Right lung (tissue), 5 donors: ENCODE data around the gene ARHGAP4. TPM values are rescaled to one million over a fixed set of nuclear protein-coding genes. Genes with fewer than 3 reads are reported as not detected.

Source experiments
- DNase-seq, 2 donors: peaks; one replicate each; pipeline ENCODE4 v3.0.0-alpha.2; 2013
- polyA plus RNA-seq, 5 donors: library from polyadenylated mRNA; unstranded; fragments of 120-200 nt; gene quantifications; one replicate each; pipeline versions ENCODE4 v1.2.1 to v1.2.3, GENCODE V29; 2013; ENCODE audit warnings: inconsistent platforms in 1 of 5, low replicate concordance in 1 of 5; ENCODE audit not compliant: insufficient read length in 5 of 5, insufficient read depth in 1 of 5

ARHGAP4 gene
- polyA plus RNA-seq, 5 donors = 17.1 to 29.6 (median 25.4) TPM

DNA sequence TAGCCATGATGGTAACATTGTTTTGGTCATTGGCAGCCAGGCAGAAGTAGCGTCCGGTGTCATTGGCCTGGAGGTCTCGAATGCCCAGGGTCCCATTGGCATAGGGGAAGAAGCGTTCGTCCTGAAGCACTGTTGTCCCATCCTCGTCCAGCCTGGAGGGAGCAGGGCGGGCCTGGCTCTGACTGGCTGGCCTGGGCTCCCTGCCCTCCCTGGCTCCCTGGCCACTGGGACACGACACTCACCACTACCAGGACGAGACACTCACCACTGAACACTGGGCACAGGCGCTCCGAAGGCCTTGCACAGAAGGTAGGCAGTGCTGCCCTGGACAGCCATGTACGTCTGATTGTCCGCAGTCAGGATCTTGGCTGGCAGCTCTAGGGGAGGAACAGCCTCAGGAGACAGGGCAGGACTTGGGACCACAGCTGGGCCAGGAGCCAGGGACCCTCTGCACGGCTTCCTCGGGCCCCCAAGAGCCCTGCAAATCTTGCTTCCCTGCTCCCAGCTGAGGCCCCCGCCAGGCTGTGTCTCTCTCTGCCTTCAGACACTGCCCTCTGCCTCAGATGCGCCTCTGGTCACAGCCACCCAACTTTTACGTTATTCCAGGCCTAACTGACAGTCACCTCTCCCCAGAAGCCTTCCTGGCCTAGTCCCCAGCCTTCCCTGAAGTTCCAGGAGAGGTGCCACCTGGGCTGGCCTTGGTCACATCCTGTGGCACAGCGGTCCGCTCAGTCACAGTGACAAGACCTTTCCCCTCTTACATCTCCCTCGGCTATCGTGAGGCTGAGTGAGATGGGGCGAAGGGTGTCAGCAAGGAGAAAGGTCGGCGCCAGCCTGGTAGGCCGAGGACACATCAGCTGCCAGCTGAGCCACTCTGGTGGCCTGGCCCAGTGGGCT lies 57.2 kb downstream of the ARHGAP4 start:
- DNase-seq = no peak

DNA sequence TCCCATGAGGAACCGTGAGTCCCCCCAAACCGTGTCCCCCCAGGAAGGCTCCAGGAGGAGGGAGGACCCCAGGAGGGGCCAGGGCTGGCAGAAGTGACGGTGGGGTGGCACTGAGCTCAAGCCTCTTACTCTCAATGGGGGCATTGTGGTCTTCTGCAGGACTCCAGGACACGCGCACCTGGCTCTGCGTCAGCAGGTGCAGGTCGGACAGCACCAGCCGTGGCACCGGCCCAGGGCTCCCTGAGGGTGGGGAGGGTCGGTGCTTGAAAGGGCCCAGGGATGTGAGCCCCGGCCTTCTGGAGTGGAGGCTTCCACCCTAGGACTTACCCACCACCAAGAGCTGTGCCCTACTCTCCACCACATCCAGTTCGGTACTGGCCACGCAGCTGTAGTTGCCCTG lies 58.4 kb downstream of the ARHGAP4 start:
- no peak for DNase-seq

DNA sequence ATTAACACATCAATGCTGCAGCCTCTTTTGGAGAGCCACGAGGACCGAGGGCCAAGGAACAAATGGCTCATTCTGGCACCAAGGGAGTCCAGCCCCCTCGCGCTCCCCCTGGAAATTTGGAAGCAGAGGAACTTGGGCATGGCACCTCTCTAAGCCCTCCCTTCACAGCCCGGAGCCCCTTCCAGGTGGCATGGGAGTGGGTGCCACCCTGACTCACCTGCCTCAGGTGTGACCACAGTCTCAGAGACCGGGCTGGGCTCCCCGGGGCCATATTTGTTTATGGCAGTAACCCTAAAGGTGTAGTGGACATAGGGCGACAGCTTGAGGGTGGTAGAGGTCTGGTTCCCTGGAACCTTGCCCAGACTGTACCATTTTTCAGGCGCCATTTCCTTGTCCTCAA lies 58.9 kb downstream of the ARHGAP4 start:
- DNase-seq = no peak

- no peak for DNase-seq
Observed at GRCh38 chrX:153866302-153867019, 59.6 kb downstream of the ARHGAP4 start.

GRCh38 chrX:153865685-153866084 lies 60.4 kb downstream of the ARHGAP4 start:
- DNase-seq = no peak

- DNase-seq = no peak
Observed at GRCh38 chrX:153865321-153865580, 60.8 kb downstream of the ARHGAP4 start.

- DNase-seq = no peak
Observed at GRCh38 chrX:153864561-153865320, 61.3 kb downstream of the ARHGAP4 start.

- DNase-seq = no peak
Observed at GRCh38 chrX:153864101-153864500, 62.0 kb downstream of the ARHGAP4 start.

- no peak for DNase-seq
Observed at GRCh38 chrX:153863251-153863991, 62.6 kb downstream of the ARHGAP4 start.

GRCh38 chrX:153862369-153863250 lies 63.5 kb downstream of the ARHGAP4 start:
- no peak for DNase-seq

DNA sequence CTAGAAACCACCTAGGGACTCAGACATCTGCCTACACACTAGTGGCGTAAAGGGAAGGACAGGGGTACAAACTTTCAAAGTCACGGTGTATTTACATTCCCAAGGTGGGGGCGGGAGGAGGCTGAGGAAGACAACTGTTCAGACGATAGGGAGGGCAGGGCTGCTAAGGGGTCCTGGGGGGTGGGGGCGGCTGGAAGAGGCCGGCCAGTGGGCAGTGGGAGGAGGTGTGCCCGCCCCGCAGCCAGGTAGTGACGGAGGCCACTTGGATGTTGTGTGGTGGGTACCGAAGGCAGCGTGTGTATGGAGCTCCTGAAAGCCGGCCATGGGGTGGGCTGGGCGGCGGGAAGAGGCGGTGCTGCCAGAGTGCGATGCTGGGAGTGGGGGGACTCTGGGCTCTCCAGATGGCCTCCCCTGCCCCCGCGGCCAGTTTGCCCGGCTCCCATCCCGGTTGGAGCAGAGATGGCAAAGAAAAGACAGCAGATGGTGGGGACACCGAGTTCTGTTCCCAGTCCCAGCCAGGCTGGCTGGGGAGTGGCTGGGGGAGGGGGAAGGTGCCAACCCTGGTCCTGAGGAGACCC lies 64.2 kb downstream of the ARHGAP4 start:
- no peak for DNase-seq

DNA sequence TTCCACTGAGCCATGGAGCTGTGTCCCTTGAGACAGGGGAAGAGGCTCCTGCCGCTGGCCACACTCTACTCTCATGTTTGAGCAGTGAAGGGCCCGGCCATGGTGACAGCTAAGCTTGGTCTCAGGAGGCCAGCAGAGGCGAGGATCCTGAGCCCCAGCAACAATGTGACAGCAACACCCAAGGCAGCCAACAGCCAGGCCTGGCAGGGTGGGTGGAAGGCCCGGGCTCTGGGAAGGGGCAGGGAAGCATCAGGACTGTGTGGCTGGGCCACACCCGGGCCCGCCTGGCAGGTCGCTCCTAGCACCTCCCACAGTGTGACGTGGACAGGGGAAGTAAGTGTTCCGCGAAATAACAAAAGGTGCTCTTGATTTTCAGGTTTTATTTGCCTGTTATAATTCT lies 64.9 kb downstream of the ARHGAP4 start:
- no peak for DNase-seq

Other genes with a start within 250 kb of the ARHGAP4 start
- gene SLC6A8, start 238.3 kb downstream of the ARHGAP4 start, polyA plus RNA-seq = 1 to 10 TPM; 3.7 to 9.8 (median 7.8) TPM
- 100 to 1,000 TPM; 119 to 161 (median 139) TPM for gene BCAP31, start 201.9 kb downstream of the ARHGAP4 start, polyA plus RNA-seq
- gene ABCD1, start 201.4 kb downstream of the ARHGAP4 start, polyA plus RNA-seq = 10 to 100 TPM in 1 of 5 donors, 1 to 10 TPM in 4; 5.7 to 11.7 (median 7.2) TPM
- gene PLXNB3, start 162.0 kb downstream of the ARHGAP4 start, polyA plus RNA-seq = 1 to 10 TPM; 2.1 to 4.1 (median 3.7) TPM
- gene SRPK3, start 145.2 kb downstream of the ARHGAP4 start, polyA plus RNA-seq = 10 to 100 TPM in 1 of 5 donors, 1 to 10 TPM in 3, under 1 TPM in 1; 0.63 to 14.2 (median 1.4) TPM
- 10 to 100 TPM; 48.9 to 75.0 (median 52.7) TPM for gene IDH3G, start 131.9 kb downstream of the ARHGAP4 start, polyA plus RNA-seq
- gene SSR4, start 131.6 kb downstream of the ARHGAP4 start, polyA plus RNA-seq = 100 to 1,000 TPM; 152 to 222 (median 163) TPM
- 10 to 100 TPM in 3 of 5 donors, 1 to 10 TPM in 2; 8.5 to 13.9 (median 10.4) TPM for gene PDZD4, start 95.7 kb downstream of the ARHGAP4 start, polyA plus RNA-seq
- gene L1CAM, start 40.1 kb downstream of the ARHGAP4 start, polyA plus RNA-seq = under 1 TPM; 0.13 to 0.44 (median 0.20) TPM
- gene AVPR2, start 21.6 kb downstream of the ARHGAP4 start, polyA plus RNA-seq = 1 to 10 TPM in 1 of 5 donors, under 1 TPM in 4; 0.58 to 1.3 (median 0.73) TPM
- 10 to 100 TPM; 48.0 to 85.6 (median 53.5) TPM for gene NAA10, start 8.8 kb upstream of the ARHGAP4 start, polyA plus RNA-seq
- 1 to 10 TPM; 4.1 to 7.8 (median 6.3) TPM for gene RENBP, start 18.4 kb upstream of the ARHGAP4 start, polyA plus RNA-seq
- 10 to 100 TPM; 26.7 to 48.5 (median 31.9) TPM for gene HCFC1, start 45.6 kb upstream of the ARHGAP4 start, polyA plus RNA-seq
- gene TMEM187, start 46.5 kb upstream of the ARHGAP4 start, polyA plus RNA-seq = 1 to 10 TPM; 4.6 to 6.8 (median 6.4) TPM
- gene IRAK1, start 93.6 kb upstream of the ARHGAP4 start, polyA plus RNA-seq = 10 to 100 TPM; 41.6 to 74.9 (median 48.0) TPM
- gene MECP2, start 171.5 kb upstream of the ARHGAP4 start, polyA plus RNA-seq = 10 to 100 TPM; 24.2 to 32.5 (median 32.3) TPM
- not detected for gene OPN1LW, start 218.0 kb upstream of the ARHGAP4 start, polyA plus RNA-seq